ENCODE results near the gene ZMIZ1. TPM values are rescaled to one million over a fixed set of nuclear protein-coding genes. Genes with fewer than 3 reads are reported as not detected.

ZMIZ1 gene
- total RNA-seq, 1 donor from 2014 or later = 93.9 TPM

DNA sequence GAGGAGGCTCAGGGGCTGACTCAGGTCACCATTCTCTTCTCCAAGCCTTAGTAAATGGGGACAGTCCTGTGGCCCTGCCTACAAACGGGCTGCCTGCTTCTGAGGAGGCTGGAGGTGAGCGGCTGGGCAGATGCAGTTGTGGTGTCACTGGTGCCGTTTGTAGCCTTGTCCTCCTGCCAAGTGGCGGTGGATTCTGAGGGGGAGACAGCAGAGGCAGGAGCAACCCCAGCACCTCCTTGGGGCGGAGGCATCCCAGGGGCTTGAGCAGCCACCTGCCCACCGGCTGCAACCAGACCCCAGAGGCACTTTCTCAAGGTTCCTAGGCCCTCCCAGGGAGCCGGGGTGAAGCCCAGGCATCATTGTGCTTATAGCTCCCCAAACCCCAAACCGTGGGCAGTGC is 112.5 kb downstream of the ZMIZ1 start:
- no peak for DNase-seq
- CTCF ChIA-PET = interaction anchor here (1.2 kb wide), 1 partner anchor 13 kb away, joined by 4 read pairs; no protein-coding TSS in a partner anchor
- POLR2A ChIA-PET = interaction anchor here (0.6 kb wide), 1 partner anchor 173 kb away, joined by 3 read pairs; no protein-coding TSS in a partner anchor
- TF ChIP-seq, protein P1, sequence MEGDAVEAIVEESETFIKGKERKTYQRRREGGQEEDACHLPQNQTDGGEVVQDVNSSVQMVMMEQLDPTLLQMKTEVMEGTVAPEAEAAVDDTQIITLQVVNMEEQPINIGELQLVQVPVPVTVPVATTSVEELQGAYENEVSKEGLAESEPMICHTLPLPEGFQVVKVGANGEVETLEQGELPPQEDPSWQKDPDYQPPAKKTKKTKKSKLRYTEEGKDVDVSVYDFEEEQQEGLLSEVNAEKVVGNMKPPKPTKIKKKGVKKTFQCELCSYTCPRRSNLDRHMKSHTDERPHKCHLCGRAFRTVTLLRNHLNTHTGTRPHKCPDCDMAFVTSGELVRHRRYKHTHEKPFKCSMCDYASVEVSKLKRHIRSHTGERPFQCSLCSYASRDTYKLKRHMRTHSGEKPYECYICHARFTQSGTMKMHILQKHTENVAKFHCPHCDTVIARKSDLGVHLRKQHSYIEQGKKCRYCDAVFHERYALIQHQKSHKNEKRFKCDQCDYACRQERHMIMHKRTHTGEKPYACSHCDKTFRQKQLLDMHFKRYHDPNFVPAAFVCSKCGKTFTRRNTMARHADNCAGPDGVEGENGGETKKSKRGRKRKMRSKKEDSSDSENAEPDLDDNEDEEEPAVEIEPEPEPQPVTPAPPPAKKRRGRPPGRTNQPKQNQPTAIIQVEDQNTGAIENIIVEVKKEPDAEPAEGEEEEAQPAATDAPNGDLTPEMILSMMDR (IDR thresholded peaks at IDR 0.05) = no peak
- H3K9me3 Mint-ChIP-seq = no peaks in the 10 kb centered on the region
- H3K36me3 Mint-ChIP-seq (ENCODE audit: low read depth) = no peaks in the 10 kb centered on the region
- peaks cover 12% of the 10 kb centered on the region for H3K27me3 Mint-ChIP-seq
- peaks cover 11% of the 10 kb centered on the region for H3K4me1 Mint-ChIP-seq
- no peak for ATAC-seq (ENCODE audit: low read depth)
- intact Hi-C loops (cut with micrococcal nuclease) = no loop called here
- H3K27ac Mint-ChIP-seq = no peak overlapping the region
- no peak overlapping the region for H3K4me3 Mint-ChIP-seq

DNA sequence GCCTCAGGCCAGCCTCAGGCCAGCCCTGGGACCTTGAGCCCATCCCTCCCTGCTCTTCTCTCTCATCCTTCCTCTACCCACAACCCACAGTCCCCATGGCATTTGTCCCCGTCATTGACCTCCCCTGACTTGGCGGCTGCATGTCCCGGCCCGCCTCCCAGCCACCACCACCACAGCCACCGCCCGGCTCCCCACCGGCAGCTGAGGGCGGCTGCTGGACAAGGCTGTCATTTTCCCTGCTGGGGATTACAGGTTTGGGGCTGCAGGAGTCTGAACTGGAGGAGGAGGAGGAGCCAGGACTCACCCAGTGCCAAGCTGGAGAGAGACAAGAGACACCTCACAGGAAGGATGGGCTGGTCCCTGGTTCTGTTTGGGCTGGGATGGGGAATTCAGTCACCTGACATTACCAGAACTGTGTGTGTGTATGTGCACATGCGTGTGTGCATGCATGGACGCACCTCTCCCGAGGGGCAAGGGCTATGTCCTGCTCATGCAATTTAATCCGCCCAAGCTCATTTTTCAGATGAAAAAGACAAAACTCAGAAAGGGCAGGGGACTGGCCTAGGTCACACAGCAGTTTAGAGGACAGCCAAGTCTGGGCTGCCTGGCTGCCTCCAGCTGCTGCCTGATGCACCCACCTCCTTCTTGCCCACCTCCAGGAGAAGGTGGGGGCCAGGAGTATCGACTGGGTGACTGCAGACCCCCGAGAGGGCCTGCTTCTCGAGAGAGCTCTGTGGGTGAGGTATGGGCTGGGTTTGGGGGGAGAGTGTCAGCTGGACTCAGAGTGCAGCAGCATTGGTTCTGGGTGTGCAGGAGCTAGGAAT is 113.1 kb downstream of the ZMIZ1 start:
- Mint-ChIP-seq H3K36me3 (ENCODE audit: low read depth) (no peaks in the 10 kb centered on the region), H3K4me1 (peaks cover 7% of the 10 kb centered on the region), H3K4me3 (no peak overlapping the region), H3K27me3 (peaks cover 14% of the 10 kb centered on the region), H3K9me3 (no peaks in the 10 kb centered on the region), H3K27ac (no peak overlapping the region)
- ChIA-PET CTCF (interaction anchor here (0.6 to 1.2 kb wide), 2 partner anchors 13 to 328 kb away, joined by 3 to 4 read pairs; no protein-coding TSS in a partner anchor), POLR2A (no interaction called here)
- ATAC-seq (ENCODE audit: low read depth) (no peak), DNase-seq (no peak)
- intact Hi-C loops (cut with micrococcal nuclease) = no loop called here
- TF ChIP-seq, protein P1 (IDR thresholded peaks at IDR 0.05) = no peak

DNA sequence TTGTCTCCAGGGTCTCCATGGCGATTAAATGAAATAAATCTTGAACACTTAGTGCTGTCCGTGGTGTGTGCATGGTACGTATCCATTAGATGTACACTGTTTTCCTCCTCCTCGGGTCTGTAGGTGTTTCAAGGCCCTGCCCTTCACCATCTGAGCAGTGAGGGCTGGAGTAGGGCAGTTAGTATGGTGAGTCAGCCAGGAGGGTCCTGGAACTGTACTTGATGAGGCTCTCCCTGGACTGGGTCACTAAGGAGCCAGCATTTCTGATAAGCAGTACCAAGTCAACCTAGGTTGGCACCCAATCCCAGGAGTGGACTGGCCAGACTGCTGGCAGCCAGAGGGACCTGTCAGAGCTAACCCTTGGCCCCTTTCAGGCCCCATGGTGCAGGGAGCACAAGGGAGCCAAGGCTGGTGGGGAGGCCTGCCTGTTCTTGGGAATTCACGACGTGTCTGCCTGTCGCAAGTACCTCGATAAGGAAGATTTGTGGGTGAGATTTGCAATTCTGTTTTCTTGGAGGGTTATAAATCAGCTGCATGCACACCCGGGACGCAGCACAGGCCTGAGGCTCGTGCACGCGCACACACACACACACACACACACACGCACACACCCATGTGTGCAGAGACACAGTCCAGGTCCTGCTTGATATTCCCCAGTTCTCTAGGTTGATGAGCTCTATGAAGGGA is 114.2 kb downstream of the ZMIZ1 start:
- CTCF ChIA-PET = interaction anchor here (1.0 to 1.1 kb wide), 2 partner anchors 13 to 192 kb away, joined by 3 to 4 read pairs; no protein-coding TSS in a partner anchor
- H3K36me3 Mint-ChIP-seq (ENCODE audit: low read depth) = no peaks in the 10 kb centered on the region
- intact Hi-C loops (cut with micrococcal nuclease) = no loop called here
- DNase-seq = no peak
- no peak overlapping the region for H3K4me3 Mint-ChIP-seq
- H3K4me1 Mint-ChIP-seq = peaks cover 7% of the 10 kb centered on the region
- H3K27me3 Mint-ChIP-seq = peaks cover 16% of the 10 kb centered on the region
- H3K27ac Mint-ChIP-seq = no peak overlapping the region
- POLR2A ChIA-PET = no interaction called here
- H3K9me3 Mint-ChIP-seq = no peaks in the 10 kb centered on the region
- TF ChIP-seq, protein P1 (IDR thresholded peaks at IDR 0.05) = no peak
- ATAC-seq (ENCODE audit: low read depth) = no peak

DNA sequence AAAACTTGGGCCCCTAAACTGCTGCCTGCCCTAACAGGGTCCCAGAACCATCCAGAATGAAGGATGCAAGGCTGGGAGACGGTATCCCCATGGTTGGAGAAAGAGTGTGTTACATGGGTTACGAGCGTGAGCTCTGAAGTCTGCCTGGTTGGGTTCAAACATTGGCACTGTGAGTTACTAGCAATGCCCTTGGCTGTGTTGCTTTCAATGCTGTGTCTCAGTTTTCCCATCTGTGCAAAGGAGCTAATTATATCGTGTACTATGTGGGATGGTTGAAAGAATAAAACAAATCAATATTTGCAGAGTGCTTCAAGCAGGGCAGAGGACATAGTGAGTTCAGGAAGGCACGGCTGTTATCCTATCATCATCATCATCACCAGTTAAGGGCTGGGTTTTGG is 114.7 kb downstream of the ZMIZ1 start:
- DNase-seq = no peak
- POLR2A ChIA-PET = no interaction called here
- H3K27me3 Mint-ChIP-seq = peaks cover 16% of the 10 kb centered on the region
- intact Hi-C loops (cut with micrococcal nuclease) = no loop called here
- H3K4me3 Mint-ChIP-seq = no peak overlapping the region
- no peaks in the 10 kb centered on the region for H3K9me3 Mint-ChIP-seq
- CTCF ChIA-PET = interaction anchor here (1.0 to 1.1 kb wide), 2 partner anchors 13 to 191 kb away, joined by 3 to 4 read pairs; no protein-coding TSS in a partner anchor
- no peak overlapping the region for H3K27ac Mint-ChIP-seq
- TF ChIP-seq, protein P1 (IDR thresholded peaks at IDR 0.05) = no peak
- peaks cover 5% of the 10 kb centered on the region for H3K4me1 Mint-ChIP-seq
- no peaks in the 10 kb centered on the region for H3K36me3 Mint-ChIP-seq (ENCODE audit: low read depth)
- ATAC-seq (ENCODE audit: low read depth) = no peak

DNA sequence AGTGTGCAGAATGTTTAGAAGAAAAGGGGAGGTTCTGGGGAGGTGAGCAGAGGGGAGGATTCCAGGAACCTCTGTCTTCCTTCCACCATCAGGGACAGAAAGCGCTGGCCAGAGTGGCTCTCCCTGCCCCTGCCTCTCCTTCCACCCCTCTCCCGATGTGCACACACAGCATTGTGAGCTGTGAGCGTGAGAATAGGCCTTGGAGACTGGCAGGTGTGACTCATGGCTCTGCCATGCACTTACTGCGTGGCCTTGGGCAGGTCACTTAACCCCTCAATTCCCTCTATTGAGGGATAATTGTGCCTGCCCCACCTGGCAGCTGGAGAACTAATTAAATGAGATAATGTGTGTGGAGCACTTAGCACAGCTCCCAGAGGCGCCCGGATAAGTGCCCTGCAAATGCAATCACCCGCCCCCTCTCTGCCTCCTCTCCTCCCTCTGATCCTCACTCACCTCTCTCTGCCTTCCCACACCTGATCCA is 115.4 kb downstream of the ZMIZ1 start:
- no peaks in the 10 kb centered on the region for H3K36me3 Mint-ChIP-seq (ENCODE audit: low read depth)
- peaks cover 16% of the 10 kb centered on the region for H3K27me3 Mint-ChIP-seq
- intact Hi-C loops (cut with micrococcal nuclease) = no loop called here
- CTCF ChIA-PET = interaction anchor here (1.1 kb wide), 1 partner anchor 190 kb away, joined by 4 read pairs; no protein-coding TSS in a partner anchor
- TF ChIP-seq, protein P1 (IDR thresholded peaks at IDR 0.05) = no peak
- no peak overlapping the region for H3K4me3 Mint-ChIP-seq
- POLR2A ChIA-PET = no interaction called here
- no peaks in the 10 kb centered on the region for H3K4me1 Mint-ChIP-seq
- H3K27ac Mint-ChIP-seq = no peak overlapping the region
- ATAC-seq (ENCODE audit: low read depth) (no peak), DNase-seq (no peak)
- no peaks in the 10 kb centered on the region for H3K9me3 Mint-ChIP-seq
